HFFc6 (cell line): ENCODE results near the gene ANGEL1. TPM values are rescaled to one million over a fixed set of nuclear protein-coding genes. Genes with fewer than 3 reads are reported as not detected.

ENCODE experiments used
- DNase-seq: peaks from one replicate; pipeline ENCODE4 v3.0.0-alpha.2; 2018
- H3K27ac Mint-ChIP-seq: 2 replicates; pipeline ENCODE4 v1.8.0; 2020; ENCODE audit warnings: mild to moderate bottlenecking, mixed read lengths
- H3K27me3 Mint-ChIP-seq: 2 replicates; pipeline ENCODE4 v1.8.0; 2021; ENCODE audit warnings: mild to moderate bottlenecking, moderate library complexity, mixed read lengths; ENCODE audit not compliant: insufficient read depth
- H3K36me3 Mint-ChIP-seq: 2 replicates; pipeline ENCODE4 v1.8.0; 2021; ENCODE audit warnings: low read depth, mixed read lengths
- H3K4me1 Mint-ChIP-seq: 2 replicates; pipeline ENCODE4 v1.8.0; 2020; ENCODE audit warnings: low read depth, mixed read lengths
- H3K4me3 Mint-ChIP-seq: 2 replicates; pipeline ENCODE4 v1.8.0; 2020; ENCODE audit warnings: mild to moderate bottlenecking, moderate library complexity, mixed read lengths
- H3K9me3 Mint-ChIP-seq: 2 replicates; pipeline ENCODE4 v1.8.0; 2020; ENCODE audit warnings: mild to moderate bottlenecking, mixed read lengths
- total RNA-seq, 6 experiments: library from RNA; stranded (reverse); fragmentation: NEBNext Ultra II Directional; extraction: Animal tissue kit (Norgen Biotek cat#: 25700); gene quantifications; 2 replicates in 1 of 6; 3 replicates in 5 of 6; pipeline ENCODE4 v1.2.3, GENCODE V29; 2021
- TF ChIP-seq, protein P1 (sequence below): fragments of 200-600 bp; sonication (generic); IDR thresholded peaks from 2 replicates; pipeline ENCODE4 v1.5.0; 2021; ENCODE audit warnings: antibody characterized with exemption, mild to moderate bottlenecking

Gene ANGEL1
- total RNA-seq, 6 experiments from 2014 or later, result 7.4 to 9.6 (median 8.0) TPM

DNA sequence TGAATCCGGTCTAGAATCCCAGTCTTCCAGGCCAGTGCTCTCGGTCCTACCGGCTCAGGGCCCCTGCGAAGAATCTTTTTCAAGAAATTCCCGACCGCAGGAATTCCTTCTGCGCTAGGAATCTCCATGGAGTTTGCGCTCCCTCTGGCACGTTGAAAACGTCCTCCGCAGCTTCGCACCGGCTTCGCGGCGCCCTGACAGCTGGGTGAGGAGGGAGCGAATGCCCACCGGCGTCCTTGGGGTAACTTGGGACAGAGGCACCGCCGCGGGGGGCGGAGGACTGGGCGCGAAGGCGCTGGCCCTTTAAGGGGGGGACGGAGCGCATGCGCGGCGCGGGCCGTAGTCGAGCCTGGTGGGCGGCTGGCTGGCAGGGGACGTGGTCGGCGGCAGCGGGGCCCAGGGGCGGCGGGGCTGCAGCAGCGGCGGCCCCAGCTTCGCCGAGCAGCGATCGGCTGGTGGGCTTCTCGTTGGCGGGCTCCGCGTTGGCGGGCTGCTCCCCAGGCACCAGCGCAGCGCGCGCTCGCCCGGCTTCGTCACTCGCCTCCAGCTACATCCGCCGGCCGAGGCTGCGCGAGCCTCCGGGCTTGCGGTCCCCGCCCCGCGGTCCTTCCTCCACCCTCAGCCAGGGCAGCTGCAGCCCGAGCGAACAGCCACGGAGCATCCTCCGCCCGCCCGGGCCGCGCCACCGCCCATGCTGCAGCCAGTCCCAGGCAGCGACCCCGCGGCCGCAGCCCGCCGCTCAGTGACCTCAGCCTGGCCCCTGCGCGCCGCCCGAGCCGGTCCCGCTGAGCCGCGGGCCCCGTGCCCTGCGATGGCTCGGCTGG, 51.3 kb downstream of the ANGEL1 start, which contains the start of gene VASH1:
Gene VASH1 (plus strand): TSS at position 333 of the 824 bp plus-strand sequence. CDS start 1,354 bp downstream, outside the sequence.
- H3K4me1 Mint-ChIP-seq, result peaks cover 9% of the 10 kb centered on the region
- H3K4me3 Mint-ChIP-seq, result peak within 1 kb of the TSS; percentile 85
- TF ChIP-seq, protein P1, sequence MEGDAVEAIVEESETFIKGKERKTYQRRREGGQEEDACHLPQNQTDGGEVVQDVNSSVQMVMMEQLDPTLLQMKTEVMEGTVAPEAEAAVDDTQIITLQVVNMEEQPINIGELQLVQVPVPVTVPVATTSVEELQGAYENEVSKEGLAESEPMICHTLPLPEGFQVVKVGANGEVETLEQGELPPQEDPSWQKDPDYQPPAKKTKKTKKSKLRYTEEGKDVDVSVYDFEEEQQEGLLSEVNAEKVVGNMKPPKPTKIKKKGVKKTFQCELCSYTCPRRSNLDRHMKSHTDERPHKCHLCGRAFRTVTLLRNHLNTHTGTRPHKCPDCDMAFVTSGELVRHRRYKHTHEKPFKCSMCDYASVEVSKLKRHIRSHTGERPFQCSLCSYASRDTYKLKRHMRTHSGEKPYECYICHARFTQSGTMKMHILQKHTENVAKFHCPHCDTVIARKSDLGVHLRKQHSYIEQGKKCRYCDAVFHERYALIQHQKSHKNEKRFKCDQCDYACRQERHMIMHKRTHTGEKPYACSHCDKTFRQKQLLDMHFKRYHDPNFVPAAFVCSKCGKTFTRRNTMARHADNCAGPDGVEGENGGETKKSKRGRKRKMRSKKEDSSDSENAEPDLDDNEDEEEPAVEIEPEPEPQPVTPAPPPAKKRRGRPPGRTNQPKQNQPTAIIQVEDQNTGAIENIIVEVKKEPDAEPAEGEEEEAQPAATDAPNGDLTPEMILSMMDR, result no peak
- H3K36me3 Mint-ChIP-seq, result no peaks in the 10 kb centered on the region
- peaks cover 13% of the 10 kb centered on the region for H3K27me3 Mint-ChIP-seq
- peak; percentile 57 for DNase-seq
- no peak within 1 kb of the TSS for H3K27ac Mint-ChIP-seq
- H3K9me3 Mint-ChIP-seq, result no peaks in the 10 kb centered on the region

DNA sequence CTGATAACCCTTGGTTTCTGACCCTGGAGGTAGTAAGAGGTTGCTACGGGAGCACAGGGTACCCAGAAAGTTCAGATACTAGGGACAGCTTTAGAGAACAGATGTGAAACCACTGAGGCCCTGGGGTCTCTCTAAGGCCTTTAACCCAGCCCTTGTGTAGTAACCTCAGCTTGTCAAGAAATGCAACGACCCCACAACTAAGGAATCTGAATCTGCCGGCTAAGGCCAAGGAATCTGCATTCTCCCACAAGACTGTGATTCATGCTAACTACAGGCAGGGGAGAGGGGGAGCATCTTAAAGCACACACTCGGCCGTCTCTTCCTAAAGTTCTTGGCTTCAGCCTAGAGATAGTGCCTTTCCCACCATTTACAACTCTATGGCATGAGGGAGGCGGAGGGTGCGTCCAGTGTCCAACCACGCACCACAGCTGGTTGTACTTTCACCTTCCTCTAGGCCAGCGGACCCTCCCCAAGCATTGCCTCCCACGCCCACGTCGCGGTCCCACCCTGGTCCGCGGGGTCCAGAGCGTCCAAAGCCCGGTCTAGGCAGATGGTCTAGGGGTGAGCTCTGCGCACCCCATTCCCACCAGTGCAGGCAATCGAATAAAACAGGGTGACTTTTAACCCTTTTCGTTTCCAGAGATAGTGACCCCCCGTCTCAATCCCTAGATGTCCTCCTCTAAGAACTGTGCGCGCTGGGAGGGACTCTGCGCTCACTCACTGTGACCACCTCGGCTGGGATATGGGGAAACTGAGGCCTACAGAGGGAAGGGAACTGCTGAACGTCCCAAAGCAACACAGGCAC, 52.1 kb downstream of the ANGEL1 start:
- peaks cover 14% of the 10 kb centered on the region for H3K27me3 Mint-ChIP-seq
- H3K36me3 Mint-ChIP-seq, result no peaks in the 10 kb centered on the region
- no peaks in the 10 kb centered on the region for H3K9me3 Mint-ChIP-seq
- no peak for DNase-seq
- TF ChIP-seq, protein P1, result no peak
- peaks cover 9% of the 10 kb centered on the region for H3K4me1 Mint-ChIP-seq
- peak overlapping the region; percentile 84 for H3K4me3 Mint-ChIP-seq
- no peak overlapping the region for H3K27ac Mint-ChIP-seq

DNA sequence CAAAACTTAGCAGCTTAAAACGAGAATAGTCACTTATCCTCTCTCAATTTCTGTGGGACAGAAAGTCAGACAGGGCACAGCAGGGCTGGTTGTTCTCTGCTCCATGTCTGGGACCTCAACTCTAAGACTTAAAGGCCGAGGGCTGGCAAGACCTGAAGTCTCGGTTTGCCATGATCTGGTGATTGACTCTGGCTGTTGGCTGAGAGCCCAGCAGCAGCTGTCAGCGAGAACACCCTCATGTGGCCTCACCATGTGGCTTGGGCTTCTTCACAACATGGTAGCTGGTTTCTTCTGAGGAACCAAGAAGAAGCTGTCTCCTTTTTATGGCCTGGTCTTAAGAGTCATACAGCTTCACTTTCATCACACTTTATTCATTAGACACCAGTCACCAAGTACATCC, 53.1 kb downstream of the ANGEL1 start:
- no peaks in the 10 kb centered on the region for H3K36me3 Mint-ChIP-seq
- TF ChIP-seq, protein P1, result no peak
- no peaks in the 10 kb centered on the region for H3K9me3 Mint-ChIP-seq
- peaks cover 9% of the 10 kb centered on the region for H3K4me1 Mint-ChIP-seq
- no peak for DNase-seq
- H3K4me3 Mint-ChIP-seq, result no peak overlapping the region
- no peak overlapping the region for H3K27ac Mint-ChIP-seq
- H3K27me3 Mint-ChIP-seq, result peaks cover 15% of the 10 kb centered on the region

DNA sequence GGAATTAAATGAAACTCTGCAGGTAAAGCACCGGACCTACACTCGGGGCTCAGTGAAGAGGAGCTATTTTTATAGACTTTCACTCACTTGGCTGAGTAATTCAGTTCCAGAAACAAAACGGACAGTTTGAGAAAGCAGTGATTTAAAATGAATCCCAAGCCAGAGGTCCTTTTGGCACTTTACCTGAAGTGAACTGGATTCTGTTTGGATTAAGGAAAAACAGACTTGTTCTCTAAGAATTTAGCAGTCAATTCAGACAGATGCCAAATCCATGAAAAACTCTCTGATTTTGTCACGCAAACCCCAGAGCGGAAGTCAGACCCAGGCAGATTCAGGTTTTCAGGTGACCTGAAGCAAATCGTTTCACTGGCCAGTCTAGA, 56.3 kb downstream of the ANGEL1 start:
- DNase-seq, result no peak
- no peaks in the 10 kb centered on the region for H3K36me3 Mint-ChIP-seq
- H3K9me3 Mint-ChIP-seq, result no peaks in the 10 kb centered on the region
- H3K27me3 Mint-ChIP-seq, result peaks cover 21% of the 10 kb centered on the region
- peaks cover 5% of the 10 kb centered on the region; the same call in 1 of the 2 replicates for H3K4me1 Mint-ChIP-seq
- TF ChIP-seq, protein P1, result no peak
- H3K4me3 Mint-ChIP-seq, result no peak overlapping the region
- H3K27ac Mint-ChIP-seq, result no peak overlapping the region

DNA sequence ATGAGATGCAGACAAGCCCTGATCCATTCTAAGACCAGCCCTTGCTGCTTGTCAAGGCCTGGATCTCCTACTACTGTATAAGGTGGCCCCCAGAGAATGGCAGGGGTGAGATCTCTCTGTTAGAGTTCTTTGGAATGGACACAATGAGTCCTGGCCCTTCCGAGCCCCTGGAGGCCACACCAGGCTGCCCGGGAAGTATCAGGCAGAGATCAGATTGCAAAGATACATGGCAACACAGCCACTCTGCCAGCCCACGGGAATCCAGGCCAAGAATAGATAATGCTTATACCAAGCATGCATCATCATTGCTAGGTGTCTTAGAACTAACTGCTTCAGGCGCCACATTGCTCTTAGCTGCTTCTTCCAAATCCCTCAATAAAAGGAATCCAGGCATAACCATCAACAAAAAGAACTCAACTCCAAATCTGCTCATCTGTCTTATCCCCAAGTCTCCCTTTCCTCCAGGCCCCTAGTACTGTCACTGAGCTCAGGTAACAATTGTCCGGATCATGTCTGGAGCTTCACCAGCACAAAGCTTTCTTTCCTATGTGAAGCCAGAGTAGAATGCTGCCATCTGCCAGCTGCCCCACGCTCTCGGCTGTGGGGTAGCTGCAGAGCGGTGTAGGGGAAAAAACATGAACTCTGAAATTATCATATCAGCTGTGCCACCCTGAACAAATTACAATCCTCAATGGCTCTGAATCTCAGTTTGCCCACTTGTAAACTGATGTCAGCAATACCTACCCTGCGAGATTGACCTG, 56.9 kb downstream of the ANGEL1 start:
- Mint-ChIP-seq H3K27me3 (peaks cover 21% of the 10 kb centered on the region), H3K36me3 (no peaks in the 10 kb centered on the region), H3K9me3 (no peaks in the 10 kb centered on the region), H3K4me3 (no peak overlapping the region), H3K27ac (no peak overlapping the region), H3K4me1 (peaks cover 1% of the 10 kb centered on the region; the same call in 1 of the 2 replicates)
- DNase-seq, result no peak
- TF ChIP-seq, protein P1, result no peak
